SK-MEL-5 (cell line): Measurements from ENCODE around the gene ILF3. TPM values are rescaled to one million over a fixed set of nuclear protein-coding genes. Genes with fewer than 3 reads are reported as not detected.
A peak's percentile ranks its signal among the peaks of the same experiment; 100 is the strongest.

Source experiments
- DNase-seq: peaks from one replicate; pipeline ENCODE4 v3.0.0-alpha.2; 2016; ENCODE audit warnings: low read depth, low spot score
- in situ Hi-C: cut with HindIII; loops from 2 replicates; pipeline ENCODE4 v1.10.0; 2016; ENCODE audit warnings: low sequenced_read_pairs, high pct_unique_total_duplicates, low pct_unique_long_range_greater_than_20kb
- total RNA-seq: library from RNA; depleted of rRNA; stranded (reverse); fragments of >200 nt; shearing (Covaris generic); gene quantifications from 2 replicates; pipeline ENCODE4 v1.2.3, GENCODE V29; 2014

The ILF3 gene
- total RNA-seq, 1 experiment from 2014 or later: 96.9 TPM

- DNase-seq: no peak
- in situ Hi-C loops: no loop called here
Measured at GRCh38 chr19:10686661-10687517, 32.7 kb downstream of the ILF3 start.

DNA sequence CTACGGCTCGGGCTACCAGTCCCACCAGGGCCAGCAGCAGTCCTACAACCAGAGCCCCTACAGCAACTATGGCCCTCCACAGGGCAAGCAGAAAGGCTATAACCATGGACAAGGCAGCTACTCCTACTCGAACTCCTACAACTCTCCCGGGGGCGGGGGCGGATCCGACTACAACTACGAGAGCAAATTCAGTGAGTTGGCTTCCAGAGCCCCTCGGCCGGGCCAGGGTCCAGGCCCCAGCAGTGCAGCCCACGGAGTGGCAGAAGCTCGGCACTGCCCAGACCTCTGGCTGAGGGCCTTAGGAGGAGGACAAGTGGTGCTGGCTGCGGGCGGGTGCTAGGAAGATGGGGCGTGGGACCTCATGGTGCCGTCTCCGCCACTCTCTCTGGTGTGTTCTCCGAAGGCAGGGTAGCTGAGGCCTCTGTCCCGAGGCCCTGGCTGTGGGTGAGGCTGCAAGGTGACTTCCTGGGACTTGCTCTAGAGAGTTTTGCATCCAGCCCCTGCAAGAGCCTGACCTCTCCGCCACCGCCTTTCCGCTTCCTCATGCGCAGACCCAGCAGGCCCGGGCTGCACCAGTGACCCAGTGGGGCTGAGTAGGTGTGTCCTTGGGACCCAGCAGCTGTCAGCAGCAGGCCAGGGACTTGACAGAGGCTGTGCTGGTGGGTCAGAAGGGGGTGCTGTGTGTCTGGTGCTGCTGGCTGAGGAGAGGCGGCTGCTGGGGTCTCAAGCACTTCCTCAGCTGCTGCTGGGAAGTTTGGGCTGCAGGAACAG is 33.6 kb downstream of the ILF3 start:
- no peak for DNase-seq
- in situ Hi-C loops: no loop called here

DNA sequence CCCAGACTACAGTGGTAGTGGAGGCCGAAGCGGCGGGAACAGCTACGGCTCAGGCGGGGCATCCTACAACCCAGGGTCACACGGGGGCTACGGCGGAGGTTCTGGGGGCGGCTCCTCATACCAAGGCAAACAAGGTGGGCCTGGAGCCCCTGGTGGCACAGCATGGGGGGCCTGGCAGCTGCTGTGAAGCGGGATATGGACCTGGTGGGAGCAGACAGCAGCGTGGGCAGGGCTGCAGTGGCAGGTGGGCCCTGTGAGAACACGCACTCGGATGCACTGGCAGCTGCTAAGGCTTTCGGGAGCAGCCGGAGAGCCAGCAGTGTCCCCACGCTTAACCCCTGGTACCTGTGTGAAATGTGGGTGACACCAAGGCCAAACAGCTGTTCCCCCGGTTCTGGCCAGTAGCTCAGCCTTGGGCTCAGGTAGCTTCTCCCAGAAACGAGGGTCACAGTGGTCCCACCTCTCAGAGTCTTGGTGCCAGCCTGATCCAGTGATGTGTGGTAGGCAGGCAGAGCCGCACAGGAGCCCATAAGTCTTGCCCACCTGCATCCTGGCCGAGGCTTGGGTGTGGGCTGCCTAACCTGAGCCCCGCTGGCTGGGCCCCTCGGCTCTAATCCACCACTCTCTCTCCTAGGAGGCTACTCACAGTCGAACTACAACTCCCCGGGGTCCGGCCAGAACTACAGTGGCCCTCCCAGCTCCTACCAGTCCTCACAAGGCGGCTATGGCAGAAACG is 34.6 kb downstream of the ILF3 start:
- in situ Hi-C loops: no loop called here

DNA sequence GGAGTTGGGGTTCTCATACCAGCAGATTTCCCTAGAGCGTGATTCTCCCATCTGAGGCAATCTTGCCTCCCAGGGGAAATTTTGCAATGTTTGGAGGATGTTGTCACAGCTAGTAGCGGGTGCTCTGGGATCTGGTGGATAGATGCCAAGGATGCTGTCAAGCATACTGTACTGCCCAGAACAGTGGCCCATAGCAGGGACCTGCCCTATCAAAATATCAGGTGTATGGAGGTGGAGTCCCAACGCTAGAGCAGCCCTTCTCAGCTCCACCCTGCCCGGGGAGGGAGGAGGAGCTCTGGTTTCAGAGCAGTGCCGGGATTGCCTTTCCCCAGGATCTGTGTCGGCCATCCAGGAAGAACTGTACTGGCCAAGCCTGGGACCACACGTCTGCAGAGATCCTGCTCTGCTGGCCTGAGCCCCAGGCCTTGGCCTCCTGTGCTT is 36.2 kb downstream of the ILF3 start:
- in situ Hi-C loops: no loop called here
- no peak for DNase-seq

More for the DNA sequence above, 34.6 kb downstream of the ILF3 start:
- DNase-seq: no peak

DNA sequence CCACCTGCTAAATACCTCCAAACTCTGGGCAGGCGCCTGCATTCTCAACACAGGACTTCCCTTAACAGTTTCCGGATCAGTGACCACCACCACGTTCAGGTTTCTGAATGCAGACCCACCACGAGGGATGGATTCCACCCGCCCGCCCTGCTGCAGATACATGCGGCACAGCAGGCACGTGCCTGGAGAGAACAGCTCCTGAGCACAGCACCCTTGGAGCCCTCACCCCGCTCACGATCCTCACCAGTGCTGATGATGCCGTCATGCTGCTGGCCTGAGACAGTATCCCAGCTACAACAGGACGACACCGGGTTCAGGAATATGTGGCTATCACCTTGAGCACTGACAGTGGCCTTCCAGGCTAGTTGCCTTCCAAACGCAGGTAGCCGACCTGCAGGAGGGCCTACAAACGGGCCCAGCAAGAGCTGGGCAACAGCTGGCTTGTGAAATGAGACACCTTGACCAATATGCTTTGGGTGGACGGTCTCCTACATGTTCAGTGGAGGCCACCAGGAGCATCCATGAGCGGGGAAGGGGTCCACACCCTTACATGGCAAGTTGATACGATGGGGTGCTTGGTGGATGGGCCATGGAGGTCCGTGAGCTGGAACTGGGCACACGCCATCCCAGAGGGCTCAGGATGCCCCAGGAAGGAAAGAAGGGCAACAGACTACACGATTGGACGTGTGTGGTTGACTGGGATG is 37.2 kb downstream of the ILF3 start:
- DNase-seq: no peak
- in situ Hi-C loops: no loop called here

DNA sequence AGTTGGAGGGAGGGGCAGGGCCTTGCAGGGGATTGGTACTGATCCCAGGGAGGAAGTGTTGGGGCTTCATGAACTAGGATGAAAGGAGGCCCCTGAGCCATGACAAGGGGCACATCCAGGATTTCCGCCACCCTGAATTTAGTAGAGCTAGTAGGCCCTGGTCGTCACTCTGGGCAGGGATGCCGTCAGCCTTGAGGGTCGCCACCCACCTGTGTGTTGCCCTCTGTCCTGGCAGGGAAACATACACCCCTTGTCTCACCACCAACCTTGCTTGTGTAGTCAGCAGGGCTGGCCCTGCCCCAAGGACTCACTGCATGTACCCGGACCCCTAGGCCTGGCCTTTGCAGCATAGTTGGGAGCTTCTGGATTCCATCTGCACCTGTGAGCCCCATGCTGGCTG is 37.7 kb downstream of the ILF3 start:
- in situ Hi-C loops: no loop called here

DNA sequence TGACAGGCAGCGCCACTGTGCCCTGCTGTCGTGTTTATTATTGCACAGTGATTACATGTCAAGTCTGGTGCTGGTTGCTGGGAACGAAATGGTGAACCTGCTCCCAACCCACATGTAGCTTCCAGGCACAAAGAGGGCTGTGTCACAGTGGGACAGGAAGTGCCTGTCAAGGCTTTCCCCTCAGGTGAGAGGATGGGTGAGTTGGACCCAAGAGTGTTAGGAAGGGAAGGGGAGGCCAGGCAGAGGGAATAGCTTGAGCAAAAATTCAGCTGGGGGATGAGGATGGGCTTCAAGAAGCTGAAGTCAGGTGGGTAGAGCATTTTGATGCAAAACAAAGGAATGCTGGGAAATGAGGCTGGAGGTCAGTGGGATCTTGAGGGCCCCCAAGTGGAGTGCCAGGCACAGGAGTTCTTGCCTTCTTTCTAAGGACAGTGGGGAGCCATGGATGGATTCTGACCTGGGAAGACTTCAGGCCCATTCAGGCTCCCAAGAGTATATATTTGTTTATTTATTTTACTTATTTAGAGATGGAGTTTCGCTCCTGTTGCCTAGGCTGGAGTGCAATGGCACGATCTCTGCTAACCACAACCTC is 38.6 kb downstream of the ILF3 start:
- in situ Hi-C loops: no loop called here
- no peak for DNase-seq

More for the DNA sequence above, 37.7 kb downstream of the ILF3 start:
- no peak for DNase-seq

DNA sequence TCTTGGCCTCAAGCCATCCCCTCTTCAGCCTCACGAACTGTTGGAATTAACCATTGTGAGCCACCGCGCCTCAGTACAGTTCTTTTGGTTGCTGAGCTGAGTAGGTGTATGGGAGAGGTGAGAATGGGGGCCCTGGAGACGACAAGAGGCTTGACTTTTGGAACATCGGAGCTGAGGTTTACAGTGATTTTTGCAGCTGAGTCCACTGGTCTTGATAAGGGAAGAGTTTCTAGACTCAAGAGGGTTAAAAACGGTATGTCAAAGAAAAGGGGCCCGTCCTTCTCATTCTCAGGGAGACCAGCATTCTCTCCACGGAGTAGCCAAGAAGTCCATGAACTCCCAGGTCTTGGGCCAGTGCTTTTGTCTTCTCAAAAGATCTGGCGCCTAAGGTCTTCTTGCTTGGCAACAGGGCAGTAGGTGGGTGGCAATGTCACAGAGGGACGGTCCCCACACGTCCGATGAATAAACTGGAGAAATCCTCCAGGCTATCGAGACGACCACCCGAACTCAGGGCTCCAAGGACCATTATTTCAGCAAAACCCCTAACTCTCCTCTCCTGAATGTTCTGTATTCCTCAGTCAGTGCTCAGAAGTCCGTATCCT is 40.7 kb downstream of the ILF3 start:
- DNase-seq: no peak
- in situ Hi-C loops: no loop called here

DNA sequence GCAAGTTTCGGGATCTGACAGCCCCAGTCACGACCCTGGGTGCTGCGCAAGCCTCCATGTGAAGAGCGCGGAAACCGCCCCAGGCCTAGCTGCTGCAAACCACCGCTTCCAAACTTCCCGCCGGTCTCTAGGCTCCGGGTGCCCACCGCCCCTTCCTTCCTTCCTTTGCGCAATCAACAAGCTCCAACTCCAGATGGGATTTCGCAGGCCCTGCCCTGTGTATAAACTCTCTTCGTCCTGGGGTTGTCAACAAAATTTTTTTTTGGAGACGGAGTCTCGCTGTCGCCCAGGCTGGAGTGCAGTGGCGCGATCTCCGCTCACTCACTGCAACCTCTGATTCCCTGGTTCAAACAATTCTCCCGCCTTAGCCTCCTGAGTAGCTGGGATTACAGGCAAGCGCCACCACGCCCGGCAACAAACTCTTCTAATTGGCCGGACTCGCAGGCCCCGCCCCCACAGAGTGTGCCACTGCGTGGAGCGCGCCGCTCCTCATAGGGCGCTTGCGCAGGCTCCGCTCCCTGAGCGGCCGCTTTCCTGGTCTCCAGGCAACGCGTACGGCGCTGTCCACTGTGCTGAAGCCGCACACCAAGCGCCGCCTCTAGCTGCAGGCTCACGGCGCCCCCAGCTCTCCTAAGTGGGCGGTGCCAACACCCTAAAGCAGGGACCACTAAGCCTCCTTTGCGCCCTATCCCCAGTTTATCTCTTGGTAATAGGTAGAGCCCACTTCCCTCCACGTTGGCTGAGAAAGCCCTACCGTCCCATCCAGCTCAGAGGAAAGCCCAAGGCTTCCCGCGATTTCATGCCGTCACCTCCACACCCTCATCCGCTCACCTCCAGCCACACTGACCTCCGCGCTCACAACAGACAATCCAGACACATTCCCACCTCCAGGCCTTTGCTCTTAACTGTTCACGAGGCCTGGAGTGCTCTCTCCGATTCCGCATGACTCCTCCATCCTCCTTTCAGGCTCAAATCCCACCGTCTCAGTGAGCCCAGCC is 41.6 kb downstream of the ILF3 start:
- peak; percentile 95 for DNase-seq
- in situ Hi-C loops: no loop called here

DNA sequence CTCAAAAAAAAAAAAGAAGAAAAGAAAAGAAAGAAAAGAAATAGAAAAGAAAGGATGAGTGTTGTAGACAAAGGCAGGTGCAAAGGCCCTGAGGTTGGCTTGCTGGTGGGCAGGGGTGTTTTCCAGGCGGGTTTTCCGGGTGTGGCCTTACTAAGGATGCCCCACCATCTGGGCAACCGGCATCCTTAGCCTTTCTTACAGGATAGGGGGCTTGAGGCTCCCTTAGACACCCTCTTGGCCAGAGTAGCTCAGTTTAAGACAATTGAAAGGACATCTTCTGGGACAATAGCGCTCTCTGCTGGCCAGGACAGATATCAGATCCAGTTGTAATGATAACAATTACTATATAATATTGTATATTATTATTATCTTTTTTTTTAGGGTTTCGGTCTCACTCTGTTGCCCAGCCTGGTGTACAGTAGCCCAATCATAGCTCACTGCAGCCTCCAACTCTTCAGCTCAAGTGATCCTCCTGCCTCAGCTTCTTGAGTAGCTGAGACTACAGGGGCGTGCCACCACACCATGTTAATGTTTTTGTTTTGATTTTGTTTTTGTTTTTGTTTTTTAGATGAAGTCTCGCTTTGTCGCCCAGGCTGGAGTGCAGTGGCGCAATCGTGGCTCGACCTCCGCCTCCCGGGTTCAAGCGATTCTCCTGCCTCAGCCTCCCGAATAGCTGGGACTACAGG is 45.6 kb downstream of the ILF3 start:
- DNase-seq: peak; percentile 69
- in situ Hi-C loops: no loop called here

GRCh38 chr19:10701955-10702525 is 47.9 kb downstream of the ILF3 start:
- DNase-seq: no peak
- in situ Hi-C loops: no loop called here

DNA sequence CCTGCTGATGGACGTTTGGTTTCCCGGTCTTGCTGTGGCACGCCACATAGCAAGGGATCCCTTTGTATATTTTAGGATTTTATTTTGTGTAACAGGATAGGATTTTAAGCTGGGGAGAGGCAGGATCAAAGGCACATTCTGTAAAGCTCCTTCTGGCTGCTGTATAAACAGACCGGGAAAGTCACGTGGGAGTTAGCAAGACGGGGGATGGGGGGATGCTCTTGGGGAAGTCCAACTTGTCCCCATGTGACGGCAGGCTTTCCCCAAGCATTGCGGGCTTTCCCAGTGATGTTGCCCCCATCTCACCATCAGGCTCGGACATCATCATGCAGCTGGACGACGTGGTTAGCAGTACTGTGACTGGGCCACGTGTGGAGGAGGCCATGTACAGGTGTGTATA is 52.8 kb downstream of the ILF3 start:
- in situ Hi-C loops: no loop called here
- no peak for DNase-seq

DNA sequence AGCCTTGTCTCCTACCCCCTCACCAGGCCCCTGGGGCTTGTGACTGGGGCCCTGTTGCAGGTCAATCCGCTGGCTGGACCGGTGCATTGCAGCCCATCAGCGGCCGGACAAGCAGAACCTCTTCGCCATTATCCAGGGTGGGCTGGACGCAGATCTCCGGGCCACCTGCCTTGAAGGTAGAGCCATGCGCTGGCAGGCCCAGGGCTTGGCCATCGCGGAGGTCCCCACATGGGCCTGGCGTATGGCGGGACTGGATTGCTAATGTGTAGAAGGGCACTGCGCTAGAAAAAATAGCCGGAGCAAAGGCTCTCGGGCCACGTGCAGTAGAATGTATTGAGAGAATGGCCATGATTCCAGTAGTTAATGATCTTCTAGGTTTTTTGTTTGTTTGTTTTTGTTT is 53.3 kb downstream of the ILF3 start:
- in situ Hi-C loops: no loop called here
- no peak for DNase-seq

- no peak for DNase-seq
- in situ Hi-C loops: no loop called here
Measured at GRCh38 chr19:10708291-10708690, 54.1 kb downstream of the ILF3 start.

DNA sequence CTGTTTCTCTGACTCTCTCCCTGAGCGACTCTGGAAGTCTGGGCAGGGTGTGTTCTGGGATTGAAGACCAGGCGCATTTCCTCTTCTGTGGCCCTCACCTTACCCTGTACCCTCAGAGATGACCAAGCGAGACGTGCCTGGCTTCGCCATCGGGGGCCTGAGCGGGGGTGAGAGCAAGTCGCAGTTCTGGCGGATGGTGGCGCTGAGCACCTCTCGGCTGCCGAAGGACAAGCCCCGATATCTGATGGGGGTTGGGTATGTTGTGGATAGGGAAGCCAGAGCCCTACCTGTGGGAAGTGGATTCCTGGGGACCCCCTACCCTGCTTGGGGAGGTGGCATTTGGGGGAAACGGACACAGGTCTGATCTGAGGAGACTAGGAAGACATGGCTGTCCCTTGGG is 57.9 kb downstream of the ILF3 start:
- in situ Hi-C loops: no loop called here
- DNase-seq: no peak
